Muscle of leg (tissue), 11 donors: Measurements from ENCODE around the gene INPP4B. TPM values are rescaled to one million over a fixed set of nuclear protein-coding genes. Genes with fewer than 3 reads are reported as not detected.

Source experiments
- DNase-seq: peaks from one replicate; pipeline ENCODE4 v3.0.0; 2013
- H3K27ac ChIP-seq: one replicate; pipeline ENCODE4 v1.5.1; 2013; ENCODE audit warnings: mild to moderate bottlenecking, low read length, control low read depth
- H3K27me3 ChIP-seq: one replicate; pipeline ENCODE4 v1.6.1; 2013; ENCODE audit warnings: low read length; ENCODE audit not compliant: control insufficient read depth, insufficient read depth
- H3K36me3 ChIP-seq: one replicate; pipeline ENCODE4 v1.6.1; 2013; ENCODE audit warnings: low read length; ENCODE audit not compliant: control insufficient read depth, insufficient read depth
- H3K4me1 ChIP-seq: one replicate; pipeline ENCODE4 v1.6.1; 2013; ENCODE audit warnings: low read length; ENCODE audit not compliant: control insufficient read depth, insufficient read depth
- H3K4me3 ChIP-seq: one replicate; pipeline ENCODE4 v1.5.1; 2013; ENCODE audit warnings: low read length, control low read depth
- H3K9me3 ChIP-seq: replicated peaks from 2 replicates; pipeline ENCODE4 v1.6.1; 2013; ENCODE audit warnings: low read depth, low read length; ENCODE audit not compliant: control insufficient read depth
- WGBS: methylation state at CpG from one replicate; pipeline ENCODE4 v1.1.5; 2013; ENCODE audit warnings: missing lambda C conversion rate; ENCODE audit not compliant: insufficient coverage; 5-methylcytosine and 5-hydroxymethylcytosine counted together
- polyA plus RNA-seq, 8 donors: library from polyadenylated mRNA; unstranded; fragments of 120-200 nt; gene quantifications; one replicate each; pipeline versions ENCODE4 v1.2.1 to v1.2.3, GENCODE V29; 2013; ENCODE audit warnings: inconsistent platforms in 1 of 8, low replicate concordance in 1 of 8; ENCODE audit not compliant: insufficient read length in 8 of 8, insufficient read depth in 1 of 8
- total RNA-seq: library from RNA; stranded (reverse); fragments of 120-200 nt; gene quantifications from one replicate; pipeline ENCODE4 v1.2.4, GENCODE V29; 2013

INPP4B gene
- total and polyA plus RNA-seq, 9 donors: 15.7 to 55.1 (median 30.6) TPM

DNA sequence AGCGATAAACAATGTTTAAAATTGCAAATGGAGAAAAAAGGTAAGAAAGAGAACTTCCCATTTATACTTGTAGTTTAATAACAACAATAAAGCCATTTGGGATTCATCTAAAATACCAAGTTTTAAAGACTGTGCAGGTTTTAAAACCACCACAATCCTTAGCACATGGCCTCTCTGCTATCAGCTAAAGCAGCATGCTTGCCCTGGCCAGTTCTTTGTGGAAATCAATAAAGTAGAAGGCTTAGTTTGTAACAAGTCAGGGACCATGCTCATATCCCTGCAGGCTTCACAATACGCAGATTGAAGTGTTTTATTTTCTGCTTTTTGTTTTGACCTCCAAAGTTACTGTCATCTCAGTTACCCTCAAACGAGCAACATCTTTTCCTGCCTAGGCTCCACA is 249.5 kb downstream of the INPP4B start:
- no peaks in the 10 kb centered on the region for H3K36me3 ChIP-seq
- H3K4me3 ChIP-seq: no peak overlapping the region
- H3K9me3 ChIP-seq: no peaks in the 10 kb centered on the region
- no peak overlapping the region for H3K27ac ChIP-seq
- no peaks in the 10 kb centered on the region for H3K27me3 ChIP-seq
- no CpG with 5 or more reads among the region's 3 CpGs for WGBS
- no peaks in the 10 kb centered on the region for H3K4me1 ChIP-seq
- no peak for DNase-seq

DNA sequence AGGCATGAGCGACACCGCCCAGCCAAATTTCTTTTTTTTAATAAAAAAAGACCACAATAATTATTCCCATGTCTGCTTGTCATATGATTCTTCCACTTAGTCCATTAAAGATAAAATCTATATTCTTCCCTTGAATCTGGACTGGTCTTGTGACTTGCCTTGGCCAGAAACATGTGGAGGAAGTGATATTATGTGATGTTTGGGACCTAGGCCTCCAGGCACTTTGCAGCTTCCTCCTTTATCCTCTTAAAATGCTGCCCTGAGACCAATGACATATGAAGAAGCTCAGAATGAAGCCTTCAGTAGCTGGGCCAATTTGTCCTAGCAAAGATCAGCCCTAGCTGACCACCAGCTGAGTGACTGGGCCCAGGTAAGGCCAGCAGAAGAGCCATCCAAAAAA is 250.0 kb downstream of the INPP4B start:
- H3K9me3 ChIP-seq: no peaks in the 10 kb centered on the region
- H3K4me1 ChIP-seq: no peaks in the 10 kb centered on the region
- no peaks in the 10 kb centered on the region for H3K27me3 ChIP-seq
- 100% methylated on average over 2 of the region's 2 CpGs for WGBS
- no peak for DNase-seq
- no peak overlapping the region for H3K27ac ChIP-seq
- no peaks in the 10 kb centered on the region for H3K36me3 ChIP-seq
- no peak overlapping the region for H3K4me3 ChIP-seq

DNA sequence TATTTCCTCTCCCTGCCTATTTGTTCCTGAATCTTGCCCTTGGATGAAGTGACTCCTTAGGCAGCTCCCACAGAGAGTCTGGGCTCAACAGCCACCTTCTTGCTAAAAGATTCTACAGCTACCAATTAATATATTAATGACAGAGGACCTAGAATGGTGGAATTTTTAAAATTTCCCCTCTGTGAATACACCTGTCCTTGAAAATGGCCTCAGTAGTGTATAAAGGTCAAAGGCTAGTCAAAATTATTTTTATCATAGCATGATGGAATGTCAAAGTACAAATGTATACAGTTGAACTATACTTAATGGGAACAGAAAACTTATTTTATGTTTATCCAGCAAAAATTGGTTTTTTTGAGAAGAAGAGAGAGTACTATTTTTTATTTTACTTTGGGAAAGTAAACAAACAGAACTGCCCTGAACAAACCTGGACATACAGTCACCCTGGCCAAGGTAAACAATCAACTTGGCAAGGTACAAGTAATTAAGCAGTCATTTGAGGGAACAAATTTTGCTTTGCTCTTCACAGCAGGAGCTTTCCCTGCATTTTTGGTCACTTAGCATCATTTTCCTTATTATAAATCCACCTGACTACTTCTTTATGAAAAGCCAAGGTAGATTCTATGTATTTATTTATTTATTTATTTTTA is 250.8 kb downstream of the INPP4B start:
- H3K9me3 ChIP-seq: no peaks in the 10 kb centered on the region
- no peaks in the 10 kb centered on the region for H3K36me3 ChIP-seq
- no peaks in the 10 kb centered on the region for H3K27me3 ChIP-seq
- DNase-seq: no peak
- H3K27ac ChIP-seq: no peak overlapping the region
- no peak overlapping the region for H3K4me3 ChIP-seq
- no peaks in the 10 kb centered on the region for H3K4me1 ChIP-seq

DNA sequence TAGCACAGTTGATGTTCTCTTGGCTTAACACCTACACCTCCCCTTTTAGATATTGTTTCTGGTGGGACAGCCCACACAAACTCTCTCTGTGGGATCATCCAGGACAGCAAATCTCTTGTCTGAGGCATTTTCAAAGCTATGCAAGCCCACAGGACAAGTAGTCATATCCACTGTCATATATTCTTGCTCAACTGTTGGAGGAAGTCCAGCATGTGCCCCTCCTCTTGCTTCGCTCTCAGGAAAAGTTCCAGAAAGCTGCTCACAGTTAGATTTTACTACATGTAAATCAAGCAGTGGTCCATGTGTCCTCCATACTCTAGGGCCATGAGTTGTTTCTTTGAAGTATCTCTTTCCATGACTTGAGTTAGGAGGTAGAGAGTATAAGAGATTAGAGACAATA is 260.7 kb downstream of the INPP4B start:
- Histone ChIP-seq H3K9me3 (no peaks in the 10 kb centered on the region), H3K4me1 (no peaks in the 10 kb centered on the region), H3K27me3 (no peaks in the 10 kb centered on the region), H3K4me3 (no peak overlapping the region), H3K27ac (no peak overlapping the region), H3K36me3 (no peaks in the 10 kb centered on the region)
- DNase-seq: no peak
- no CpG with 5 or more reads among the region's 1 CpG for WGBS

DNA sequence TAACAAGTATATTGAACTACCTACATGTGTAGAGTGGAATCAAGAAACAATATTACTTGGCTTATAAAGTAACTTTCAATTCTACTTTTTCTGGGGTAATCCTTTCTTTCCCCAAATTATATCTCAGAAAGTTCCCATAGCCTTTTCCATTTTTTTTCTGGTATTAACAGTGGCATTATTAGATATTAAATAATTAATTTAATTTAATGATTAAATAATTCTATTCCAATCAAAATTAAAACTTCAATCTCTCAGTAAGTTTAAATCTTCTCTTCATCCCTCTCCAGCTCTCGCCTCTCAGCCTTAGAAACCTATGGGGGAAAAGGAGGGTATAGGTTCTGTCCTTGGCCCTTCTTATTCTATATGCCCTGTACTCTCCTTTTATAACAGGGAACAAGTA is 262.4 kb downstream of the INPP4B start:
- Histone ChIP-seq H3K9me3 (no peaks in the 10 kb centered on the region), H3K4me1 (no peaks in the 10 kb centered on the region), H3K36me3 (no peaks in the 10 kb centered on the region), H3K4me3 (no peak overlapping the region), H3K27me3 (no peaks in the 10 kb centered on the region), H3K27ac (no peak overlapping the region)
- DNase-seq: no peak
- WGBS: no CpG with 5 or more reads among the region's 1 CpG

DNA sequence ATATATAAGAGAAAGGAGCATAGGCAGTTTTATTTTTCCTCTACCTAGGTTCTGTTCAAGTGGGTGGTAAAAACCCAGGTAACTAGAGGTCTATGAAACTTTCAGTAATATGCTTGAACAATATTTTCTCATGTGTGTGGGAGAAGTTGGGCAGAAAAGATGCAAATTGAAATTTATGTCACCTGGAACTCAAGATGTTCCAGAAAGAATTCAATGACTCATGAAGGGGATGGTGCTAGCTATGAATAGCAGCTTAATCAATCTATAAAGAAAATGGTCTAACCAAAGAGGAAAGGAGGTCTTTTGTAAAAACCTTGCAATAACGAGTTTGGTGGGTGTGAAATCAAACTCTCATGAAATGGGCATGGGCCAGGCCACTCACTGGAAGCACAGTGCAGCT is 263.8 kb downstream of the INPP4B start:
- DNase-seq: no peak
- Histone ChIP-seq H3K36me3 (no peaks in the 10 kb centered on the region), H3K27ac (no peak overlapping the region), H3K27me3 (no peaks in the 10 kb centered on the region), H3K9me3 (no peaks in the 10 kb centered on the region), H3K4me1 (no peaks in the 10 kb centered on the region), H3K4me3 (no peak overlapping the region)
- no CpG with 5 or more reads among the region's 1 CpG for WGBS

DNA sequence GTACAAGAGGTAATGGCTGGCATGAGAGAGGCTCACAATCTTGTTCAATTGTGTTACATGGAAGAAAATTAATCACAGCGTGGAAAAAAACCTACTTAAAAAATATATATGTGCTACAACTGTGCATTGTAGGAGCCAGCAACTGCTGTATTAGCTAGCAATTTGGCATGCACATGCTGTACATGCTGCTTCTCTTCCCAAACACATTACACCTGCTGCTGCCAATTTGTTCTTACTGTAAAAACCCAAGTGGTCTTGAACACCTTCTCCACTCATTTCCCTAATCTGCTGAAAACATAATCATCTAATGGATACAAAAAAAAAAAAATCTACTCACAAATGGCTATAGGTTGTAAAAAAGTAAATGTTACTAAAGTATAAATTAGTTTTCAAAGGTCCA is 264.2 kb downstream of the INPP4B start:
- Histone ChIP-seq H3K9me3 (no peaks in the 10 kb centered on the region), H3K4me1 (no peaks in the 10 kb centered on the region), H3K36me3 (no peaks in the 10 kb centered on the region), H3K4me3 (no peak overlapping the region), H3K27ac (no peak overlapping the region), H3K27me3 (no peaks in the 10 kb centered on the region)
- DNase-seq: peak; percentile 72
- no CpG with 5 or more reads among the region's 1 CpG for WGBS

DNA sequence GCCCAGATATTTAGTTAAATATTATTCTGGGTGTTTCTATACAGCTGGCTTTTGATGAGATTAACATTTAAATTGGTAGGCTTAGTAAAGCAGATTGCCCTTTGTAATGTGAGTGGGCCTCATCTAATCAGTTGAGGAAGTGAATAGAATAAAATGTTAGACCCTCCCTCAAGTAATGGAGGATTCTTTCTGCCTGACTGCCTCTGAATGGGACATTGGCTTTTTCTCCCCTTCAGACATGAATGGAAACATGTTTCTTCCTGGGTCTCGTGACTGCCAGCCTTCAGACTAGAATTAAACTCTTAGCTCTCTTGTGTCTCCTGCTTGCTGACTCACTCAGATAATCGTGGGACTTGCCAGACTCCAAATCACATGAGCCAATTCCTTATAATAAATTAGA is 266.7 kb downstream of the INPP4B start:
- Histone ChIP-seq H3K36me3 (no peaks in the 10 kb centered on the region), H3K4me3 (no peak overlapping the region), H3K9me3 (no peaks in the 10 kb centered on the region), H3K27ac (no peak overlapping the region), H3K4me1 (no peaks in the 10 kb centered on the region), H3K27me3 (no peaks in the 10 kb centered on the region)
- no peak for DNase-seq
- no CpG with 5 or more reads among the region's 2 CpGs for WGBS

DNA sequence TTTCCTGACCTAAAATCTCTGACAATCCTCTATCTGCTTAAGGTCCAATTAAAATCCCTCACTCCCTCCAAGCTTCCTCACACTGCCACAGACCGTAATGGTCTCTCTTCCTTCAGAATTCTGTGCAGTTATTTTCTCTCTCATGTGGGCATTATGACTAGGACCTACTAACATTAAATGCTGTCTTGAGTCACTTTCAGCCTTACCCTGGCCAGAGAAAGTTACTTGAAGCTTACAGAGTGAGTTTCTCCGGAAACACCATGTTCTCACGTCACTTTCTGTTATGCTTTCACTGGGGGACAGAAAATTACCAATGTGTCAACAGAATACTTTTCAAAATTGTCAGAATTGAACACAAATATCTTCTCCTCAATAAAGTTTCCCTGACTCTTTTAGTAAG is 271.8 kb downstream of the INPP4B start:
- Histone ChIP-seq H3K9me3 (no peaks in the 10 kb centered on the region), H3K27ac (no peak overlapping the region), H3K4me3 (no peak overlapping the region), H3K27me3 (no peaks in the 10 kb centered on the region), H3K36me3 (no peaks in the 10 kb centered on the region), H3K4me1 (no peaks in the 10 kb centered on the region)
- no CpG with 5 or more reads among the region's 3 CpGs for WGBS
- no peak for DNase-seq

DNA sequence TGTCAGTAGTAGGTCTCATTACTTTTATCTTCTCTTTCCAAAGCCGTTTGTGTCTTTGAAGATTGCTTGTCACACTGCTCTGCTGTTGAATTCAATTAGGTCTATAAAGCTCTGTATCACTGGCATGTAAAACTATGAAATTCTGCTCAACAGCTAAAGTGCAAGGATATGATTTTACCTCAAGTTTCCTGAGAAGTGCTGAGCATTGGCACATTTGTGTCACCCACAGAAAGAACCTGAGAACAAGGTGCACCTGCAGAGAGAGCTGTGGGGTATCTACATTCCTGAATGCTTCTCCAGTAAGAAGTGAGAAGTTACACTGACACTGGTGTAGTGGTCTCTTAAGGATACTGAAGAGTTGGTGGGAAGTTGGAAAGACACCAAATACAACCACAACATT is 274.0 kb downstream of the INPP4B start:
- no peaks in the 10 kb centered on the region for H3K4me1 ChIP-seq
- DNase-seq: no peak
- no peaks in the 10 kb centered on the region for H3K36me3 ChIP-seq
- H3K27me3 ChIP-seq: no peaks in the 10 kb centered on the region
- H3K9me3 ChIP-seq: no peaks in the 10 kb centered on the region
- H3K27ac ChIP-seq: no peak overlapping the region
- no peak overlapping the region for H3K4me3 ChIP-seq
- WGBS: no CpG with 5 or more reads among the region's 1 CpG
